WTC11 (cell line): Measurements from ENCODE around the gene ROS1. TPM values are rescaled to one million over a fixed set of nuclear protein-coding genes. Genes with fewer than 3 reads are reported as not detected.

ENCODE experiments used
- ATAC-seq: fragments of 200-7000 bp; cut with Tn5 transposase; 2 replicates; pipeline ENCODE4 v1.10.0; 2021; ENCODE audit warnings: mild to moderate bottlenecking, moderate library complexity
- CTCF ChIA-PET: fragments of 300-600 bp; sonication (Branson Sonifier 250); formaldehyde crosslinking; loops from one replicate; lab custom pipeline; 2021; ENCODE audit warnings: antibody characterized with exemption; lab: Charles Lee
- POLR2A ChIA-PET: fragments of 350-600 bp; sonication (Branson Sonifier 250); formaldehyde crosslinking; loops from one replicate; lab custom pipeline; 2021; ENCODE audit warnings: antibody characterized with exemption; lab: Charles Lee
- DNase-seq: peaks from one replicate; pipeline ENCODE4 v3.0.0; 2021; ENCODE audit warnings: low spot score
- H3K27ac Mint-ChIP-seq: 2 replicates; pipeline ENCODE4 v1.8.0; 2021; ENCODE audit warnings: mixed read lengths
- H3K27me3 Mint-ChIP-seq: 2 replicates; pipeline ENCODE4 v1.8.0; 2021; ENCODE audit warnings: low read depth, mild to moderate bottlenecking, moderate library complexity, mixed read lengths
- H3K36me3 Mint-ChIP-seq: 2 replicates; pipeline ENCODE4 v1.8.0; 2021; ENCODE audit warnings: mixed read lengths
- H3K4me1 Mint-ChIP-seq: 2 replicates; pipeline ENCODE4 v1.8.0; 2022; ENCODE audit warnings: mixed read lengths
- H3K4me3 Mint-ChIP-seq: 2 replicates; pipeline ENCODE4 v1.8.0; 2021; ENCODE audit warnings: mild to moderate bottlenecking, moderate library complexity, mixed read lengths
- H3K9me3 Mint-ChIP-seq: 2 replicates; pipeline ENCODE4 v1.8.0; 2021; ENCODE audit warnings: mixed read lengths
- AFF4 ChIP-seq: sonication (generic); formaldehyde crosslinking; IDR thresholded peaks from 2 replicates; pipeline ENCODE4 v1.8.1; 2023; ENCODE audit warnings: mild to moderate bottlenecking, missing genetic modification reagents, borderline replicate concordance
- CREB1 ChIP-seq: sonication (generic); formaldehyde crosslinking; IDR thresholded peaks from 2 replicates; pipeline ENCODE4 v1.8.0; 2023; ENCODE audit warnings: mild to moderate bottlenecking, missing genetic modification reagents
- CREM ChIP-seq: sonication (generic); formaldehyde crosslinking; IDR thresholded peaks from 2 replicates; pipeline ENCODE4 v1.8.1; 2022; ENCODE audit warnings: mild to moderate bottlenecking, missing genetic modification reagents, moderate library complexity
- E2F1 ChIP-seq: sonication (generic); formaldehyde crosslinking; IDR thresholded peaks from 2 replicates; pipeline ENCODE4 v1.8.0; 2022; ENCODE audit warnings: mild to moderate bottlenecking, missing genetic modification reagents
- E2F4 ChIP-seq: sonication (generic); formaldehyde crosslinking; IDR thresholded peaks from 2 replicates; pipeline ENCODE4 v1.8.1; 2022; ENCODE audit warnings: low read depth, mild to moderate bottlenecking, moderate library complexity, missing genetic modification reagents, borderline replicate concordance
- ELF4 ChIP-seq: sonication (generic); formaldehyde crosslinking; IDR thresholded peaks from 2 replicates; pipeline ENCODE4 v1.8.1; 2022; ENCODE audit warnings: low read depth, mild to moderate bottlenecking, moderate library complexity, missing genetic modification reagents
- EMX1 ChIP-seq: fragments of 250-450 bp; sonication (Bioruptor Pico); IDR thresholded peaks from 2 replicates; pipeline ENCODE4 v1.8.0; 2021; ENCODE audit warnings: mild to moderate bottlenecking
- FOXJ3 ChIP-seq: sonication (generic); formaldehyde crosslinking; IDR thresholded peaks from 2 replicates; pipeline ENCODE4 v1.9.0; 2021; ENCODE audit warnings: missing genetic modification reagents, mild to moderate bottlenecking, borderline replicate concordance
- FOXP1 ChIP-seq: sonication (generic); formaldehyde crosslinking; IDR thresholded peaks from 2 replicates; pipeline ENCODE4 v1.8.0; 2022; ENCODE audit warnings: missing genetic modification reagents, mild to moderate bottlenecking, moderate library complexity, borderline replicate concordance
- IRF2 ChIP-seq: sonication (generic); formaldehyde crosslinking; IDR thresholded peaks from 2 replicates; pipeline ENCODE4 v1.8.0; 2022; ENCODE audit warnings: low read depth, missing genetic modification reagents, borderline replicate concordance
- KAT7 ChIP-seq: sonication (generic); formaldehyde crosslinking; IDR thresholded peaks from 2 replicates; pipeline ENCODE4 v1.8.1; 2023; ENCODE audit warnings: missing genetic modification reagents, mild to moderate bottlenecking, borderline replicate concordance
- MAX ChIP-seq: sonication (generic); formaldehyde crosslinking; IDR thresholded peaks from 2 replicates; pipeline ENCODE4 v1.8.0; 2022; ENCODE audit warnings: mild to moderate bottlenecking, missing genetic modification reagents
- MXD4 ChIP-seq: fragments of 250-450 bp; sonication (Bioruptor Pico); IDR thresholded peaks from 2 replicates; pipeline ENCODE4 v1.8.0; 2021; ENCODE audit warnings: mild to moderate bottlenecking, moderate library complexity, borderline replicate concordance
- NFE2L1 ChIP-seq: sonication (generic); formaldehyde crosslinking; IDR thresholded peaks from 2 replicates; pipeline ENCODE4 v1.8.1; 2023; ENCODE audit warnings: missing genetic modification reagents
- NR3C1 ChIP-seq: sonication (generic); formaldehyde crosslinking; conservative IDR thresholded peaks from 2 replicates; pipeline ENCODE4 v1.8.1; 2023; ENCODE audit warnings: low read depth, mild to moderate bottlenecking, missing genetic modification reagents
- SOX15 ChIP-seq: fragments of 250-450 bp; sonication (Bioruptor Pico); IDR thresholded peaks from 2 replicates; pipeline ENCODE4 v1.9.0; 2021; ENCODE audit warnings: mild to moderate bottlenecking
- TCF7 ChIP-seq: sonication (generic); formaldehyde crosslinking; IDR thresholded peaks from 2 replicates; pipeline ENCODE4 v1.8.0; 2022; ENCODE audit warnings: mild to moderate bottlenecking, low read depth, missing genetic modification reagents, moderate library complexity
- ZNF121 ChIP-seq: sonication (generic); formaldehyde crosslinking; IDR thresholded peaks from 2 replicates; pipeline ENCODE4 v1.8.0; 2023; ENCODE audit warnings: missing genetic modification reagents
- ZNF219 ChIP-seq: sonication (generic); formaldehyde crosslinking; IDR thresholded peaks from 2 replicates; pipeline ENCODE4 v1.8.0; 2023; ENCODE audit warnings: missing genetic modification reagents, mild to moderate bottlenecking, borderline replicate concordance
- ZNF263 ChIP-seq: sonication (generic); formaldehyde crosslinking; IDR thresholded peaks from 2 replicates; pipeline ENCODE4 v1.8.1; 2022; ENCODE audit warnings: low read depth, mild to moderate bottlenecking, moderate library complexity, missing genetic modification reagents
- ZNF281 ChIP-seq: sonication (generic); formaldehyde crosslinking; IDR thresholded peaks from 2 replicates; pipeline ENCODE4 v1.8.0; 2023; ENCODE audit warnings: mild to moderate bottlenecking, missing genetic modification reagents
- ZNF396 ChIP-seq: fragments of 250-450 bp; sonication (Bioruptor Pico); IDR thresholded peaks from 2 replicates; pipeline ENCODE4 v1.8.0; 2021; ENCODE audit warnings: mild to moderate bottlenecking, moderate library complexity, borderline replicate concordance
- total RNA-seq: library from RNA; stranded (reverse); gene quantifications from 3 replicates; pipeline ENCODE4 v1.2.3, GENCODE V29; 2021

ROS1 gene
- total RNA-seq, 1 experiment from 2014 or later: 0.02 TPM

- Mint-ChIP-seq H3K27me3 (peaks cover 3% of the 10 kb centered on the region; the same call in 1 of the 2 replicates), H3K4me1 (no peaks in the 10 kb centered on the region)
- DNase-seq: no peak
These were observed 39.9 kb upstream of the ROS1 start for GRCh38 chr6:117465691-117466090.

GRCh38 chr6:117464700-117465099 is 39.0 kb upstream of the ROS1 start:
- POLR2A ChIA-PET: no interaction called here
- DNase-seq (no peak), ATAC-seq (no peak)
- CTCF ChIA-PET: no interaction called here
- Mint-ChIP-seq H3K36me3 (no peaks in the 10 kb centered on the region), H3K4me1 (no peaks in the 10 kb centered on the region), H3K27me3 (peaks cover 3% of the 10 kb centered on the region; the same call in 1 of the 2 replicates), H3K27ac (no peak overlapping the region), H3K9me3 (no peaks in the 10 kb centered on the region), H3K4me3 (no peak overlapping the region)
- no peak for TF ChIP-seq AFF4 (CRISPR knock-in tag)
- no peak for TF ChIP-seq ZNF121
- no peak for TF ChIP-seq IRF2 (CRISPR knock-in tag)
- TF ChIP-seq MXD4 (CRISPR knock-in tag): no peak
- no peak for TF ChIP-seq EMX1 (CRISPR knock-in tag)
- TF ChIP-seq ZNF263 (CRISPR knock-in tag): no peak

More at GRCh38 chr6:117465691-117466090, 39.9 kb upstream of the ROS1 start:
- ATAC-seq: no peak
- no peak overlapping the region for H3K27ac Mint-ChIP-seq
- ChIA-PET POLR2A (interaction anchor here (0.6 kb wide), 1 partner anchor 35 kb away, joined by 3 read pairs; no protein-coding TSS in a partner anchor), CTCF (no interaction called here)
- H3K4me3 Mint-ChIP-seq: no peak overlapping the region
- no peaks in the 10 kb centered on the region for H3K9me3 Mint-ChIP-seq
- H3K36me3 Mint-ChIP-seq: no peaks in the 10 kb centered on the region
- TF ChIP-seq MAX (CRISPR knock-in tag) (no peak), ZNF219 (no peak), ELF4 (no peak), ZNF396 (CRISPR knock-in tag) (no peak), NR3C1 (CRISPR knock-in tag) (no peak), CREM (CRISPR knock-in tag) (no peak), FOXJ3 (CRISPR knock-in tag) (no peak), E2F1 (CRISPR knock-in tag) (no peak), NFE2L1 (CRISPR knock-in tag) (no peak), ZNF281 (CRISPR knock-in tag) (no peak), KAT7 (CRISPR knock-in tag) (no peak), E2F4 (CRISPR knock-in tag) (no peak), CREB1 (CRISPR knock-in tag) (no peak), FOXP1 (CRISPR knock-in tag) (no peak), MXD4 (CRISPR knock-in tag) (no peak), SOX15 (no peak), TCF7 (CRISPR knock-in tag) (no peak)
